ENCODE results near the gene WDR89. TPM values are rescaled to one million over a fixed set of nuclear protein-coding genes. Genes with fewer than 3 reads are reported as not detected.
A peak's percentile ranks its signal among the peaks of the same experiment; 100 is the strongest.
"Not testable (repeated sequence)": the region's sequence is repeated elsewhere in the genome, so short reads cannot be mapped to it uniquely, and the experiment has no call there.

The WDR89 gene
- total and polyA plus RNA-seq, 10 donors: 9.5 to 18.9 (median 17.4) TPM

- DNase-seq: no peak
- WGBS, 5 donors: 73 to 81% (median 75%) methylated on average over 7 of the region's 7 CpGs
Measured at GRCh38 chr14:63633801-63634200, 7.9 kb downstream of the WDR89 start.

GRCh38 chr14:63632932-63633514, 8.6 kb downstream of the WDR89 start:
- Histone ChIP-seq H3K36me3 (peaks cover 0 to 16% (median 0%) of the 10 kb centered on the region in 6 donors), H3K9me3 (peaks cover 0 to 28% (median 19%) of the 10 kb centered on the region in 8 donors), H3K27me3 (replicated peaks in 1 of 7) (no peaks in the 10 kb centered on the region), H3K4me3 (no peak overlapping the region), H3K4me1 (peaks cover 0 to 37% (median 12%) of the 10 kb centered on the region in 6 donors), H3K27ac (no peak overlapping the region)
- TF ChIP-seq CTCF (IDR thresholded peaks at IDR 0.05 in 8 of 11, conservative IDR thresholded peaks at IDR 0.05 in 3 of 11) (peak in 10 of 11 experiments; percentile 31 to 73 (median 56)), POLR2A (IDR thresholded peaks at IDR 0.05) (no peak)
- DNase-seq: no peak
- intact Hi-C loops (cut with DNase I; ENCODE audit: low total_unique reads): loop anchor here (10.0 kb wide), 2 partner anchors 132 to 238 kb away; no protein-coding TSS in a partner anchor

More at GRCh38 chr14:63633801-63634200, 7.9 kb downstream of the WDR89 start:
- intact Hi-C loops (cut with DNase I; ENCODE audit: low total_unique reads): loop anchor here (10.0 kb wide), 2 partner anchors 131 to 239 kb away; no protein-coding TSS in a partner anchor
- H3K4me3 ChIP-seq: no peak overlapping the region
- peaks cover 0 to 28% (median 19%) of the 10 kb centered on the region in 8 donors for H3K9me3 ChIP-seq
- H3K27me3 ChIP-seq (replicated peaks in 1 of 7): no peaks in the 10 kb centered on the region
- peaks cover 0 to 10% (median 0%) of the 10 kb centered on the region in 6 donors for H3K36me3 ChIP-seq
- TF ChIP-seq CTCF (IDR thresholded peaks at IDR 0.05 in 8 of 11, conservative IDR thresholded peaks at IDR 0.05 in 3 of 11): no peak
- no peak for TF ChIP-seq POLR2AphosphoS5 (IDR thresholded peaks at IDR 0.05)
- no peak for TF ChIP-seq POLR2A (IDR thresholded peaks at IDR 0.05)
- H3K27ac ChIP-seq: no peak overlapping the region
- peaks cover 0 to 45% (median 17%) of the 10 kb centered on the region in 6 donors for H3K4me1 ChIP-seq

- TF ChIP-seq CTCF (IDR thresholded peaks at IDR 0.05 in 8 of 11, conservative IDR thresholded peaks at IDR 0.05 in 3 of 11) (no peak), POLR2AphosphoS5 (IDR thresholded peaks at IDR 0.05) (no peak), POLR2A (IDR thresholded peaks at IDR 0.05) (no peak)
- no peak overlapping the region for H3K4me3 ChIP-seq
- no peaks in the 10 kb centered on the region for H3K4me1 ChIP-seq
- no peaks in the 10 kb centered on the region for H3K9me3 ChIP-seq
- no peaks in the 10 kb centered on the region for H3K27me3 ChIP-seq (replicated peaks in 1 of 7)
- no peak overlapping the region for H3K27ac ChIP-seq
- H3K36me3 ChIP-seq: peaks cover 0 to 68% (median 10%) of the 10 kb centered on the region in 6 donors
- DNase-seq: no peak
- WGBS, 5 donors: 85 to 95% (median 94%) methylated on average over 4 of the region's 4 CpGs
- intact Hi-C loops (cut with DNase I; ENCODE audit: low total_unique reads): no loop called here
Measured at GRCh38 chr14:63624701-63625100, 17.0 kb downstream of the WDR89 start.

GRCh38 chr14:63624203-63624602, 17.5 kb downstream of the WDR89 start:
- H3K4me1 ChIP-seq: no peaks in the 10 kb centered on the region
- no peaks in the 10 kb centered on the region for H3K27me3 ChIP-seq (replicated peaks in 1 of 7)
- TF ChIP-seq POLR2A (IDR thresholded peaks at IDR 0.05): no peak
- TF ChIP-seq CTCF (IDR thresholded peaks at IDR 0.05 in 8 of 11, conservative IDR thresholded peaks at IDR 0.05 in 3 of 11): no peak
- no peak for TF ChIP-seq POLR2AphosphoS5 (IDR thresholded peaks at IDR 0.05)
- H3K27ac ChIP-seq: no peak overlapping the region
- intact Hi-C loops (cut with DNase I; ENCODE audit: low total_unique reads): no loop called here
- H3K36me3 ChIP-seq: peaks cover 0 to 69% (median 11%) of the 10 kb centered on the region in 6 donors
- WGBS, 5 donors: 92 to 97% (median 95%) methylated on average over 4 of the region's 4 CpGs
- H3K9me3 ChIP-seq: no peaks in the 10 kb centered on the region
- no peak for DNase-seq
- H3K4me3 ChIP-seq: no peak overlapping the region

GRCh38 chr14:63621975-63622374, 19.7 kb downstream of the WDR89 start:
- H3K4me3 ChIP-seq; H3K27me3 ChIP-seq (replicated peaks in 1 of 7); intact Hi-C loops (cut with DNase I; ENCODE audit: low total_unique reads); DNase-seq; H3K4me1 ChIP-seq; H3K9me3 ChIP-seq; H3K27ac ChIP-seq: not testable (repeated sequence)
- H3K36me3 ChIP-seq: peaks cover 0 to 74% (median 11%) of the 10 kb centered on the region in 6 donors
- WGBS, 5 donors: 88 to 94% (median 92%) methylated on average over 7 of the region's 7 CpGs

All from spleen (tissue), 11 donors.